Upper lobe of right lung (tissue), 1 donor: Measurements from ENCODE around the gene MYLK. TPM values are rescaled to one million over a fixed set of nuclear protein-coding genes. Genes with fewer than 3 reads are reported as not detected.
"Not testable (repeated sequence)": the region's sequence is repeated elsewhere in the genome, so short reads cannot be mapped to it uniquely, and the experiment has no call there.

ENCODE experiments used
- ATAC-seq: fragments of 200-7000 bp; cut with Tn5 transposase; one replicate; pipeline ENCODE4 v1.9.1; 2020; ENCODE audit warnings: mild to moderate bottlenecking, moderate library complexity
- DNase-seq: peaks from one replicate; pipeline ENCODE4 v3.0.0-alpha.2; 2020
- H3K27ac ChIP-seq: fragments of 200-600 bp; one replicate; pipeline ENCODE4 v1.8.0; 2022
- H3K27me3 ChIP-seq: fragments of 200-600 bp; one replicate; pipeline ENCODE4 v1.8.0; 2022; ENCODE audit warnings: mild to moderate bottlenecking
- H3K36me3 ChIP-seq: fragments of 200-600 bp; one replicate; pipeline ENCODE4 v1.8.0; 2022
- H3K4me1 ChIP-seq: fragments of 200-600 bp; one replicate; pipeline ENCODE4 v1.8.0; 2022
- H3K4me3 ChIP-seq: fragments of 200-600 bp; one replicate; pipeline ENCODE4 v1.8.0; 2022; ENCODE audit warnings: mild to moderate bottlenecking
- H3K9me3 ChIP-seq: fragments of 200-600 bp; one replicate; pipeline ENCODE4 v1.8.0; 2022
- CTCF ChIP-seq: fragments of 200-600 bp; IDR thresholded peaks from one replicate; pipeline ENCODE4 v1.8.0; 2022; ENCODE audit warnings: antibody characterized with exemption
- intact Hi-C: fragments of 100-400 bp; cut with DNase I; formaldehyde crosslinking; loops from one replicate; pipeline ENCODE4 v1.11.0; 2022
- total RNA-seq: library from RNA; stranded (reverse); fragmentation: NEBNext Ultra II Directional; extraction: Animal tissue kit (Norgen Biotek cat#: 25700); gene quantifications from one replicate; pipeline ENCODE4 v1.2.1, GENCODE V29; 2021
- donor health status: DM: no; HTN: yes; CAD: no; lungs with severe emphysema.

MYLK gene
- total RNA-seq, 1 donor from 2014 or later, result 248 TPM

- Histone ChIP-seq H3K27ac (no peak overlapping the region), H3K4me3 (no peak overlapping the region), H3K9me3 (no peaks in the 10 kb centered on the region), H3K36me3 (no peaks in the 10 kb centered on the region), H3K27me3 (no peaks in the 10 kb centered on the region), H3K4me1 (peaks cover 14% of the 10 kb centered on the region)
- DNase-seq (no peak), ATAC-seq (no peak)
- intact Hi-C loops, result no loop called here
- TF ChIP-seq CTCF, result no peak
These were observed 162.1 kb downstream of the MYLK start for GRCh38 chr3:123722021-123722420.

GRCh38 chr3:123721095-123721689 is 162.9 kb downstream of the MYLK start:
- H3K4me3 ChIP-seq, H3K27ac ChIP-seq, intact Hi-C loops, DNase-seq, H3K9me3 ChIP-seq, H3K27me3 ChIP-seq, H3K36me3 ChIP-seq: not testable (repeated sequence)
- peak; percentile 30 for ATAC-seq
- H3K4me1 ChIP-seq, result peaks cover 14% of the 10 kb centered on the region

- DNase-seq, result no peak
- ATAC-seq, result no peak
- peaks cover 14% of the 10 kb centered on the region for H3K4me1 ChIP-seq
- peak overlapping the region; percentile 3 for H3K27ac ChIP-seq
- no peaks in the 10 kb centered on the region for H3K27me3 ChIP-seq
- TF ChIP-seq CTCF, result no peak
- no peaks in the 10 kb centered on the region for H3K36me3 ChIP-seq
- H3K9me3 ChIP-seq, result no peaks in the 10 kb centered on the region
- intact Hi-C loops, result no loop called here
- H3K4me3 ChIP-seq, result no peak overlapping the region
These were observed 163.5 kb downstream of the MYLK start for GRCh38 chr3:123720638-123721037.

- DNase-seq (no peak), ATAC-seq (peak; percentile 9)
- peak overlapping the region; percentile 3 for H3K27ac ChIP-seq
- no peak overlapping the region for H3K4me3 ChIP-seq
- no peak for TF ChIP-seq CTCF
- intact Hi-C loops, result loop anchor here (5.0 kb wide), 1 partner anchor 68 kb away; no protein-coding TSS in a partner anchor
- no peaks in the 10 kb centered on the region for H3K36me3 ChIP-seq
- no peaks in the 10 kb centered on the region for H3K27me3 ChIP-seq
- peaks cover 14% of the 10 kb centered on the region for H3K4me1 ChIP-seq
- no peaks in the 10 kb centered on the region for H3K9me3 ChIP-seq
These were observed 164.2 kb downstream of the MYLK start for GRCh38 chr3:123719862-123720453.

GRCh38 chr3:123719061-123719756 is 164.9 kb downstream of the MYLK start:
- not testable (repeated sequence) for H3K9me3 ChIP-seq, H3K4me3 ChIP-seq, H3K36me3 ChIP-seq, H3K27me3 ChIP-seq
- peak overlapping the region; percentile 3 for H3K27ac ChIP-seq
- ATAC-seq, result peak; percentile 87
- peaks cover 14% of the 10 kb centered on the region for H3K4me1 ChIP-seq
- peak; percentile 68 for TF ChIP-seq CTCF
- intact Hi-C loops, result loop anchor here (5.0 kb wide), 1 partner anchor 67 kb away; no protein-coding TSS in a partner anchor
- DNase-seq, result peak; percentile 88

- H3K36me3 ChIP-seq, result no peaks in the 10 kb centered on the region
- no peak for TF ChIP-seq CTCF
- no peaks in the 10 kb centered on the region for H3K9me3 ChIP-seq
- no peak for DNase-seq
- H3K27me3 ChIP-seq, result no peaks in the 10 kb centered on the region
- H3K27ac ChIP-seq, result no peak overlapping the region
- intact Hi-C loops, result loop anchor here (5.0 kb wide), 1 partner anchor 66 kb away; no protein-coding TSS in a partner anchor
- H3K4me3 ChIP-seq, result no peak overlapping the region
- peaks cover 14% of the 10 kb centered on the region for H3K4me1 ChIP-seq
- ATAC-seq, result no peak
These were observed 166.0 kb downstream of the MYLK start for GRCh38 chr3:123718108-123718507.

- not testable (repeated sequence) for H3K27ac ChIP-seq, H3K4me3 ChIP-seq, H3K27me3 ChIP-seq, H3K36me3 ChIP-seq, DNase-seq, ATAC-seq, H3K9me3 ChIP-seq
- peaks cover 15% of the 10 kb centered on the region for H3K4me1 ChIP-seq
- intact Hi-C loops, result loop anchor here (5.0 kb wide), 1 partner anchor 65 kb away; no protein-coding TSS in a partner anchor
These were observed 166.7 kb downstream of the MYLK start for GRCh38 chr3:123717451-123717850.
